ENCODE measurements around the gene TTBK1.

TTBK1 gene

GRCh38 chr6:43256670-43257366 is 13.5 kb downstream of the TTBK1 start:
- H3K27ac ChIP-seq, result no peak overlapping the region
- no peak for TF ChIP-seq CTCF (conservative IDR thresholded peaks at IDR 0.05)

- no peak overlapping the region for H3K27ac ChIP-seq
- TF ChIP-seq CTCF (conservative IDR thresholded peaks at IDR 0.05), result no peak
Observed at GRCh38 chr6:43257367-43258145, 14.3 kb downstream of the TTBK1 start.

- no peak for TF ChIP-seq CTCF (conservative IDR thresholded peaks at IDR 0.05)
- H3K27ac ChIP-seq, result no peak overlapping the region
Observed at GRCh38 chr6:43258180-43258579, 14.9 kb downstream of the TTBK1 start.

- no peak for TF ChIP-seq CTCF (conservative IDR thresholded peaks at IDR 0.05)
- no peak overlapping the region for H3K27ac ChIP-seq
Observed at GRCh38 chr6:43258807-43259686, 15.8 kb downstream of the TTBK1 start.

- no peak for TF ChIP-seq CTCF (conservative IDR thresholded peaks at IDR 0.05)
- no peak overlapping the region for H3K27ac ChIP-seq
Observed at GRCh38 chr6:43260791-43261190, 17.5 kb downstream of the TTBK1 start.

- H3K27ac ChIP-seq, result no peak overlapping the region
- TF ChIP-seq CTCF (conservative IDR thresholded peaks at IDR 0.05), result no peak
Observed at GRCh38 chr6:43261198-43261597, 17.9 kb downstream of the TTBK1 start.
